ENCODE results near the gene CMTM3. TPM values are rescaled to one million over a fixed set of nuclear protein-coding genes. Genes with fewer than 3 reads are reported as not detected.

Gene CMTM3
- total and polyA plus RNA-seq, 12 donors: 6.6 to 19.9 (median 7.9) TPM

DNA sequence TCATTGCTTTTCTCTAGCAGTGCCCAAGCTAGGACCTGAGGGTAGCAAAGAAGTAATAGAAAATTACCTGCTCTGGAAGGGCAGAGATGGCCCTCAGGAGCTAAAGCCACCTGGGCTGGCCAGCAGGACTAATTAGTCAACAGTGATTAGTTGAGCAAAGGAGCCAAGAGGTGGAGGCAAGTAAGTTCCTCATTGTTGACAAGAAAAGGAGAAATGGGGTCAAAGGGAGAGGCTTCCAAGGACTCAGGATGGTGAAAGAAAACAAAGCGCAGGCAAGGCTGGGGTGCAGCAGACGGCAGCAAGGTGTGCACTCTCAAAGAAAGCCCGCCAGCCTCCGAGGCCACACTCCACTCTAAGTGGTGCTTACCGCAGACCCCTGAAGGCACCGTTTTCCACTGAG, 47.5 kb downstream of the CMTM3 start:
- Histone ChIP-seq H3K9me3 (no peaks in the 10 kb centered on the region), H3K4me1 (peaks cover 0 to 44% (median 4%) of the 10 kb centered on the region in 9 donors), H3K36me3 (no peaks in the 10 kb centered on the region), H3K27ac (no peak overlapping the region), H3K27me3 (no peaks in the 10 kb centered on the region), H3K4me3 (no peak overlapping the region)
- no peak for TF ChIP-seq CTCF (IDR thresholded peaks at IDR 0.05)
- no peak for ATAC-seq
- intact Hi-C loops (cut with DNase I): loop anchor here in 1 of 10 donors (5.0 kb wide), 1 partner anchor 45 kb away; the partner anchor contains the start of gene CMTM4
- no peak for DNase-seq
- 93 to 96% methylated on average over 6 of the region's 6 CpGs for WGBS, 2 donors

DNA sequence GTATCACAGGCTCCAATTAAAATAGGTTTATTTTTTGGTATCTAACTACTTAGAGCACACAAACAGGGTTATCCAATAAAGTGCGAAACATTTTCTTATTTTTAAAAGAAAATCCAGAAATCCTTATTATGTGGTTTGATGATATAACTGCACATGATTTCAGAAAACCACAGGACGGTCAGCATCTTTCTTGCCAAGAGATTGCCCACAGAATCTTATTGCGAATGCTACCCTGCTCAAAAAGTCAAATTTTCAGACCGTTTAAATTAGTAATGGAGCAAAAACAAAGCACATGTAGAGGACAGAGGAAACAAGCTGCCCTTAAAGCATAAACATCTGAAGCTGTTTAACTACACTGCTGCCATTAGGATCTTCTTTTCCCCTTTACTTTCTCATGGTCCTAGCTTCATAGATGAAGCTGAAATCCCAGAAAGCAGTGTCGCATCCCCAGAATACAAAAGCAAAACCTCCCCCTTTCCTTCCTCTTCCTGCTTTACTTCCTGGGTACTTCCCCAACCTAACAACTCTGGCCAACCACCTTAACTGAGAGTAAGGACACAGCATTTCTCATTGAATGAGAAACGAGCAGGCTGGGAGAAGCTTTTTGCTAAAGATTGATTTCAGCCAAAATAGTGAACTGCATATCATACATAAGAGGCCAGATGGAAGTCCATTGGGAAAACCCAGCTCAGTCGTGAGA, 48.3 kb downstream of the CMTM3 start:
- no peak for DNase-seq
- peaks cover 0 to 50% (median 4%) of the 10 kb centered on the region in 9 donors for H3K4me1 ChIP-seq
- no peaks in the 10 kb centered on the region for H3K9me3 ChIP-seq
- TF ChIP-seq CTCF (IDR thresholded peaks at IDR 0.05): no peak
- intact Hi-C loops (cut with DNase I): loop anchor here in 1 of 10 donors (5.0 kb wide), 1 partner anchor 44 kb away; the partner anchor contains the start of gene CMTM4
- no peak overlapping the region for H3K4me3 ChIP-seq
- WGBS, 2 donors: 65 to 72% methylated on average over 7 of the region's 7 CpGs
- H3K27ac ChIP-seq: no peak overlapping the region
- H3K27me3 ChIP-seq: no peaks in the 10 kb centered on the region
- ATAC-seq: no peak
- H3K36me3 ChIP-seq: no peaks in the 10 kb centered on the region

DNA sequence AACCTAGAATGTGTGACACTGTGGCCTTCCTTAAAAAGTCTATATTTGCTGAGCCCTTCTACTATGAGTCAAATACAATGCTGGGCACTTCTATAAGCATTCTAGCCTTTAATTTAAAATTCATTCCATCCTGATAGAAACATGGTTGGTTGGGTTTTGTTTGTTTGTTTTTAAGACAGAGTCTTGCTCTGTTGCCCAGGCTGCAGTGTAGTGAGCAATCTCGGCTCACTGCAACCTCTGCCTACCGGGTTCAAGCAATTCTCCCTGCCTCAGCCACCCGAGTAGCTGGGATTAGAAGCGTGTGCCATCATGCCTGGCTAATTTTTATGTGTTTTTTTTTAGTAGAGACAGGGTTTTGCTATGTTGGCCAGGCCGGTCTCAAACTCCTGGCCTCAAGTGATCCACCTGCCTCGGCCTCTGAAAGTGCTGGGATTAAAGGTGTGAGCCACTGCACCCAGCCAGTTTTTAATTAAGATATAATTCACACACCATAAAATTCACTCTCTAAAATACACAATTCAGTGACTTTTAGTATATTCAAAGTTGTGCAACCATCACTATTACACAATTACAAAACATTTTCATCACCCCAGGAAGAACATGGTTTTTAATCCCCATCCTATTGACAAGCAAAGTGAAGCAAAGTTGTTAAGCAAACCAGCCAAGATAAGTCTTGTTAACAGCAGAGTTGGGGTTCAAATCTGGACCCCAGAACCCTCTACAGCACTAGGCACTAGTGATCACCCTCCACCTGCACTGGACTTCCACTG, 49.3 kb downstream of the CMTM3 start:
- no peaks in the 10 kb centered on the region for H3K9me3 ChIP-seq
- H3K27ac ChIP-seq: no peak overlapping the region
- intact Hi-C loops (cut with DNase I): loop anchor here in 1 of 10 donors (5.0 kb wide), 1 partner anchor 44 kb away; the partner anchor contains the start of gene CMTM4
- no peaks in the 10 kb centered on the region for H3K36me3 ChIP-seq
- no peaks in the 10 kb centered on the region for H3K27me3 ChIP-seq
- no peak overlapping the region for H3K4me3 ChIP-seq
- peaks cover 0 to 50% (median 4%) of the 10 kb centered on the region in 9 donors for H3K4me1 ChIP-seq
- DNase-seq (no peak), ATAC-seq (no peak)
- 96 to 99% methylated on average over 6 of the region's 6 CpGs for WGBS, 2 donors
- TF ChIP-seq CTCF (IDR thresholded peaks at IDR 0.05): no peak

GRCh38 chr16:66656547-66656946, 52.0 kb downstream of the CMTM3 start:
- intact Hi-C loops (cut with DNase I): loop anchor here in 1 of 10 donors (5.0 kb wide), 1 partner anchor 44 kb away; no protein-coding TSS in a partner anchor
- Histone ChIP-seq H3K27me3 (no peaks in the 10 kb centered on the region), H3K9me3 (no peaks in the 10 kb centered on the region), H3K36me3 (no peaks in the 10 kb centered on the region), H3K4me3 (no peak overlapping the region), H3K4me1 (peaks cover 6 to 54% (median 16%) of the 10 kb centered on the region in 9 donors), H3K27ac (no peak overlapping the region)
- ATAC-seq: no peak
- WGBS, 2 donors: 95% methylated on average over 3 of the region's 3 CpGs
- TF ChIP-seq CTCF (IDR thresholded peaks at IDR 0.05): no peak
- DNase-seq: no peak
